ENCODE data around the gene TNFAIP8. TPM values are rescaled to one million over a fixed set of nuclear protein-coding genes. Genes with fewer than 3 reads are reported as not detected.

Gene TNFAIP8
- total RNA-seq, 1 experiment from 2014 or later: 7.3 TPM

- no peak for DNase-seq
- Histone ChIP-seq H4K91ac (ENCODE audit: insufficient read length, low read depth, low read length) (no peak overlapping the region), H2BK5ac (ENCODE audit: insufficient read length, low read length) (no peak overlapping the region), H4K5ac (ENCODE audit: insufficient read length, low read depth, low read length) (no peak overlapping the region), H2BK12ac (ENCODE audit: insufficient read length, low read depth, low read length) (no peak overlapping the region), H4K20me1 (ENCODE audit: control insufficient read depth, insufficient read depth, insufficient read length) (no peaks in the 10 kb centered on the region), H3K79me1 (ENCODE audit: insufficient read depth, low read depth, low read length, poor library complexity, severe bottlenecking) (no peaks in the 10 kb centered on the region), H3K4me1 (ENCODE audit: insufficient read depth, low read length) (no peaks in the 10 kb centered on the region), H4K8ac (replicated peaks; ENCODE audit: insufficient read length, low read depth, low read length) (no peak overlapping the region), H3K9ac (ENCODE audit: extremely low read depth, insufficient read length, low read length) (no peak overlapping the region), H2AFZ (ENCODE audit: low read length) (no peak overlapping the region), H2AK5ac (ENCODE audit: insufficient read length, low read length) (no peak overlapping the region), H3K4me2 (ENCODE audit: insufficient read depth, insufficient read length, low read length) (no peak overlapping the region), H2BK120ac (ENCODE audit: low read depth, low read length, poor library complexity, severe bottlenecking) (no peak overlapping the region), H2BK20ac (ENCODE audit: low read depth, low read length, poor library complexity, severe bottlenecking) (no peak overlapping the region), H2BK15ac (ENCODE audit: low read depth, low read length) (no peak overlapping the region), H3K27ac (ENCODE audit: insufficient read length, low read depth, low read length) (no peak overlapping the region), H3K27me3 (ENCODE audit: insufficient read depth, low read length) (no peaks in the 10 kb centered on the region), H3K4ac (ENCODE audit: low read depth, low read length) (no peak overlapping the region), H3K23ac (ENCODE audit: insufficient read length, low read depth, low read length) (no peak overlapping the region), H3T11ph (ENCODE audit: low read length) (no peak overlapping the region), H3K9me3 (ENCODE audit: control insufficient read depth, low read depth, low read length) (no peaks in the 10 kb centered on the region), H3K18ac (ENCODE audit: insufficient read length, low read depth, low read length) (no peak overlapping the region), H3K23me2 (ENCODE audit: insufficient read length, low read depth, low read length, poor library complexity, severe bottlenecking) (no peaks in the 10 kb centered on the region), H3K79me2 (ENCODE audit: insufficient read depth, low read length) (no peaks in the 10 kb centered on the region), H3K56ac (ENCODE audit: insufficient read length, low read depth, low read length) (no peak overlapping the region), H3K14ac (ENCODE audit: insufficient read depth, low read length) (no peak overlapping the region)
- Mint-ChIP-seq H3K4me1 (peaks cover 22 to 24% of the 10 kb centered on the region in 2 experiments), H3K36me3 (ENCODE audit: insufficient read depth in 1 of 3, low read depth in 3 of 3) (no peaks in the 10 kb centered on the region), H3K4me3 (no peak overlapping the region), H3K27me3 (ENCODE audit: low read depth) (no peaks in the 10 kb centered on the region), H3K9me3 (no peaks in the 10 kb centered on the region), H3K27ac (0 out of 7 replicates have a peak overlapping the region, but pooled peaks of 1 of the 3 experiments have one; percentile 63)
- WGBS (ENCODE audit: extremely low coverage, insufficient read length, low lambda C conversion rate): no CpG with 5 or more reads among the region's 5 CpGs
- no peak for TF ChIP-seq CTCF (conservative IDR thresholded peaks at IDR 0.05)
These were observed 22.4 kb upstream of the TNFAIP8 start for GRCh38 chr5:119333421-119333851.

Data from H9 (cell line).